B cell (primary cell): ENCODE measurements around the gene RREB1. TPM values are rescaled to one million over a fixed set of nuclear protein-coding genes. Genes with fewer than 3 reads are reported as not detected.
A peak's percentile ranks its signal among the peaks of the same experiment; 100 is the strongest.

ENCODE experiments used
- ATAC-seq: fragments of 200-7000 bp; cut with Tn5 transposase; one replicate; pipeline ENCODE4 v1.10.0; 2021; ENCODE audit warnings: low read depth, mild to moderate bottlenecking, moderate number of reproducible peaks, moderate library complexity
- CTCF ChIA-PET: fragments of 350-600 bp; sonication (Branson Sonifier 250); formaldehyde crosslinking; loops from one replicate; lab custom pipeline; 2021; ENCODE audit warnings: antibody characterized with exemption, inconsistent platforms; lab: Charles Lee
- POLR2A ChIA-PET: fragments of 350-600 bp; sonication (Branson Sonifier 250); formaldehyde crosslinking; loops from one replicate; lab custom pipeline; 2021; ENCODE audit warnings: antibody characterized with exemption; lab: Charles Lee
- DNase-seq: peaks from one replicate; pipeline ENCODE4 v3.0.0; 2013
- H2AFZ ChIP-seq: 2 replicates; pipeline ENCODE4 v1.6.1; 2012; ENCODE audit warnings: mild to moderate bottlenecking, low read depth, low read length; ENCODE audit not compliant: insufficient read depth, poor library complexity, severe bottlenecking
- H3K27ac ChIP-seq, 2 donors: 1 replicate in 1 of 2; 2 replicates in 1 of 2; pipeline ENCODE4 v1.5.1; 2012 to 2013; ENCODE audit warnings: low read length in 2 of 2, mild to moderate bottlenecking in 2 of 2, moderate library complexity in 1 of 2
- H3K27me3 ChIP-seq, 4 experiments: fragments of 200-600 bp in 1 of 4; sonication (generic) in 1 of 4; replicated peaks in 1 of 4; 1 replicate in 2 of 4; 2 replicates in 2 of 4; pipeline versions ENCODE4 v1.6.1 to v1.7.0; 2013 to 2016; ENCODE audit warnings: low read length in 3 of 4, mild to moderate bottlenecking in 2 of 4, mixed read lengths in 1 of 4, moderate library complexity in 1 of 4; ENCODE audit not compliant: insufficient read depth in 4 of 4, control insufficient read depth in 3 of 4; ENCODE audit errors: control extremely low read depth in 1 of 4
- H3K36me3 ChIP-seq, 2 experiments: replicated peaks in 1 of 2; 1 replicate in 1 of 2; 2 replicates in 1 of 2; pipeline versions ENCODE4 v1.6.1 to v1.7.1; 2013; ENCODE audit warnings: low read length in 1 of 2; ENCODE audit not compliant: insufficient read depth in 2 of 2, control insufficient read depth in 1 of 2; ENCODE audit errors: control extremely low read depth in 1 of 2, extremely low read depth in 1 of 2
- H3K4me1 ChIP-seq, 2 donors: fragments of 200-600 bp in 1 of 2; sonication (generic) in 1 of 2; 1 replicate in 1 of 2; 2 replicates in 1 of 2; pipeline versions ENCODE4 v1.5.1 to v1.6.1; 2013 to 2017; ENCODE audit warnings: low read length in 2 of 2; ENCODE audit not compliant: control insufficient read depth in 2 of 2, insufficient read depth in 2 of 2
- H3K4me2 ChIP-seq: replicated peaks from 2 replicates; pipeline ENCODE3; 2012; ENCODE audit warnings: mild to moderate bottlenecking, low read depth, low read length; ENCODE audit not compliant: poor library complexity, severe bottlenecking
- H3K4me3 ChIP-seq, 5 experiments: fragments of 200-600 bp in 1 of 5; sonication (generic) in 1 of 5; 1 replicate in 3 of 5; 2 replicates in 2 of 5; pipeline versions ENCODE4 v1.5.1 to v1.7.0; 2011 to 2016; ENCODE audit warnings: low read length in 4 of 5, mild to moderate bottlenecking in 4 of 5, low read depth in 2 of 5, control low read depth in 1 of 5, moderate library complexity in 1 of 5; ENCODE audit not compliant: insufficient read depth in 1 of 5; ENCODE audit errors: control extremely low read depth in 1 of 5, extremely low read depth in 1 of 5
- H3K79me2 ChIP-seq: fragments of 200-600 bp; sonication (generic); one replicate; pipeline ENCODE4 v1.6.0; 2016; ENCODE audit warnings: low read length; ENCODE audit not compliant: control insufficient read depth, insufficient read depth
- H3K9ac ChIP-seq: fragments of 200-600 bp; sonication (generic); 2 replicates; pipeline ENCODE4 v1.6.1; 2017; ENCODE audit warnings: mild to moderate bottlenecking, low read length, moderate library complexity
- H3K9me3 ChIP-seq, 3 donors: one replicate each; pipeline versions ENCODE4 v1.6.1 to v1.7.1; 2013; ENCODE audit warnings: low read length in 2 of 3; ENCODE audit not compliant: control insufficient read depth in 2 of 3, insufficient read depth in 1 of 3; ENCODE audit errors: control extremely low read depth in 1 of 3
- H4K20me1 ChIP-seq: 2 replicates; pipeline ENCODE4 v1.6.0; 2012; ENCODE audit warnings: mild to moderate bottlenecking, low read length; ENCODE audit not compliant: insufficient read depth, control insufficient read depth, poor library complexity, severe bottlenecking
- H3K27ac Mint-ChIP-seq: one replicate; pipeline ENCODE4 v1.8.0; 2021; ENCODE audit warnings: mixed read lengths
- H3K27me3 Mint-ChIP-seq: one replicate; pipeline ENCODE4 v1.8.0; 2021; ENCODE audit warnings: mixed read lengths
- H3K4me1 Mint-ChIP-seq: one replicate; pipeline ENCODE4 v1.8.0; 2021; ENCODE audit warnings: mixed read lengths
- H3K4me3 Mint-ChIP-seq: one replicate; pipeline ENCODE4 v1.8.0; 2021; ENCODE audit warnings: mixed read lengths
- H3K9me3 Mint-ChIP-seq: one replicate; pipeline ENCODE4 v1.8.0; 2022; ENCODE audit warnings: mixed read lengths; ENCODE audit not compliant: insufficient read depth
- EZH2 ChIP-seq: IDR thresholded peaks from 2 replicates; pipeline ENCODE4 v1.6.1; 2012; ENCODE audit warnings: borderline replicate concordance, low read depth, mild to moderate bottlenecking, moderate library complexity, low read length; ENCODE audit not compliant: insufficient read depth, poor library complexity, severe bottlenecking
- WGBS: methylation state at CpG from one replicate; pipeline ENCODE4 v1.1.5; 2013; ENCODE audit warnings: missing lambda C conversion rate; ENCODE audit not compliant: insufficient coverage; 5-methylcytosine and 5-hydroxymethylcytosine counted together
- intact Hi-C: fragments of 100-400 bp; cut with micrococcal nuclease; formaldehyde crosslinking; loops from one replicate; pipeline ENCODE4 v1.10.0; 2022
- polyA plus RNA-seq: library from polyadenylated mRNA; depleted of rRNA; stranded (reverse); fragments of >200 nt; gene quantifications from 2 replicates; pipeline ENCODE4 v1.2.3, GENCODE V29; 2012
- total RNA-seq, 2 donors: library from RNA; stranded (reverse); fragments of 120-200 nt in 1 of 2; gene quantifications; 1 replicate in 1 of 2; 2 replicates in 1 of 2; pipeline versions ENCODE4 v1.2.3 to v1.2.4, GENCODE V29; 2013 to 2022
- TF ChIP-seq, protein P1 (sequence below): fragments of 200-600 bp; IDR thresholded peaks from one replicate; pipeline ENCODE4 v1.8.0; 2022; ENCODE audit warnings: antibody characterized with exemption, mild to moderate bottlenecking

RREB1 gene
- total and polyA plus RNA-seq, 2 donors (not counting 1 experiment from before 2014, with no cell fraction given): 10.4 to 58.6 TPM

DNA sequence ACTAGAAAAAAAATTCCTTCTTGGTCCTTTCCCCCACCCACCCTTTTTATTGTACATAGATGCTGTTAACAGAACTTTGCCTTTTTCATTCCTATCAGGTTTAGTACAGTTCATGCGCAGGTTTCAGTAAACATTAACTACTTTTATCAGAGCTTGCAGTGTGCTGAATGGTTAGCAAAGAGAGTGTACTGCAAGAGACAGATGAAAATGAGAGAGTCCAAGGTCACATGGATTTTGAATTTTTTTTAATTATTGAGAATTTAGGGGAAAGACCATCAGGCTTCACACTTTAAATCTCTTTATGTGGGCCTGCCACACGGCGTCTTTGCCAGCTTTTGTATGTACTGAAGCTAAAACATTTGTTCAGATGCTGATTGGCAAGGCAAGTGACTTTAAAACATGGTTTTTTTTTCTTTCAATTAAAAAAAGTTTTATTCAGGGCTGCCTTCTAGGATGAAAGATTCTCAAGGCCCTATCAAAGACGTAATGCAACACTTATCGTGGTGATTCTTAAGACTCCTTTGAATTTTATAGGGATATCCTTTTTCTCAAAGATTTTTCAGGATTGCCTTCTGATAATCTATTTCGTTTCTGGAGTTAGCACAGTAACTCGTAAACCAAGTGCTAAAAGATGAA is 32.2 kb downstream of the RREB1 start:
- peaks cover 53 to 66% of the 10 kb centered on the region in 2 donors for H3K4me1 ChIP-seq
- H3K4me3 Mint-ChIP-seq: peak overlapping the region; percentile 87
- TF ChIP-seq EZH2: no peak
- TF ChIP-seq, protein P1, sequence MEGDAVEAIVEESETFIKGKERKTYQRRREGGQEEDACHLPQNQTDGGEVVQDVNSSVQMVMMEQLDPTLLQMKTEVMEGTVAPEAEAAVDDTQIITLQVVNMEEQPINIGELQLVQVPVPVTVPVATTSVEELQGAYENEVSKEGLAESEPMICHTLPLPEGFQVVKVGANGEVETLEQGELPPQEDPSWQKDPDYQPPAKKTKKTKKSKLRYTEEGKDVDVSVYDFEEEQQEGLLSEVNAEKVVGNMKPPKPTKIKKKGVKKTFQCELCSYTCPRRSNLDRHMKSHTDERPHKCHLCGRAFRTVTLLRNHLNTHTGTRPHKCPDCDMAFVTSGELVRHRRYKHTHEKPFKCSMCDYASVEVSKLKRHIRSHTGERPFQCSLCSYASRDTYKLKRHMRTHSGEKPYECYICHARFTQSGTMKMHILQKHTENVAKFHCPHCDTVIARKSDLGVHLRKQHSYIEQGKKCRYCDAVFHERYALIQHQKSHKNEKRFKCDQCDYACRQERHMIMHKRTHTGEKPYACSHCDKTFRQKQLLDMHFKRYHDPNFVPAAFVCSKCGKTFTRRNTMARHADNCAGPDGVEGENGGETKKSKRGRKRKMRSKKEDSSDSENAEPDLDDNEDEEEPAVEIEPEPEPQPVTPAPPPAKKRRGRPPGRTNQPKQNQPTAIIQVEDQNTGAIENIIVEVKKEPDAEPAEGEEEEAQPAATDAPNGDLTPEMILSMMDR: no peak
- peaks cover 73% of the 10 kb centered on the region for H3K4me1 Mint-ChIP-seq
- ATAC-seq: no peak
- H3K36me3 ChIP-seq: no peaks in the 10 kb centered on the region
- H3K27ac ChIP-seq: peak overlapping the region in 1 of 2 donors; percentile 89
- POLR2A ChIA-PET: no interaction called here
- no peaks in the 10 kb centered on the region for H3K27me3 Mint-ChIP-seq
- H2AFZ ChIP-seq: no peak overlapping the region
- H3K4me3 ChIP-seq: no peak overlapping the region
- DNase-seq: no peak
- no peak overlapping the region for H3K9ac ChIP-seq
- 96% methylated on average over 4 of the region's 7 CpGs for WGBS
- peaks cover 77% of the 10 kb centered on the region for H3K79me2 ChIP-seq
- H3K27me3 ChIP-seq: no peaks in the 10 kb centered on the region
- peak overlapping the region; percentile 79 for H3K4me2 ChIP-seq
- no peaks in the 10 kb centered on the region for H3K9me3 ChIP-seq
- intact Hi-C loops: loop anchor here (2.0 to 5.0 kb wide), 2 partner anchors 15 to 68 kb away; no protein-coding TSS in a partner anchor
- H4K20me1 ChIP-seq: peaks cover 18% of the 10 kb centered on the region
- H3K9me3 Mint-ChIP-seq: no peaks in the 10 kb centered on the region
- peak overlapping the region; percentile 90 for H3K27ac Mint-ChIP-seq
- CTCF ChIA-PET: interaction anchor here (0.9 kb wide), 1 partner anchor 11 kb away, joined by 3 read pairs; no protein-coding TSS in a partner anchor
